H1 (cell line): Measurements from ENCODE around the gene NFIX. TPM values are rescaled to one million over a fixed set of nuclear protein-coding genes. Genes with fewer than 3 reads are reported as not detected.

Experiments
- CTCF ChIA-PET: fragments of 300-600 bp; sonication (Branson Sonifier 250); formaldehyde crosslinking; loops from one replicate; lab custom pipeline; 2021; ENCODE audit not compliant: partially characterized antibody; lab: Charles Lee
- POLR2A ChIA-PET: fragments of 300-600 bp; sonication (Branson Sonifier 250); formaldehyde crosslinking; loops from one replicate; lab custom pipeline; 2021; ENCODE audit warnings: inconsistent platforms; ENCODE audit not compliant: partially characterized antibody; lab: Charles Lee
- DNase-seq, 2 experiments: peaks; one replicate each; pipeline versions ENCODE4 v3.0.0 to v3.0.0-alpha.2; 2010 to 2022; ENCODE audit warnings: low spot score in 2 of 2, low read depth in 1 of 2, mixed read lengths in 1 of 2
- FAIRE-seq: peaks from 2 replicates; lab custom pipeline; 2011; peaks lifted over from hg19 to GRCh38; lab: Jason Lieb, UNC
- H2AFZ ChIP-seq: 2 replicates; pipeline ENCODE4 v1.8.1; 2012; ENCODE audit warnings: low read length, inconsistent platforms
- H2AK5ac ChIP-seq: 2 replicates; pipeline ENCODE4 v1.6.1; 2013; ENCODE audit warnings: low read depth, low read length
- H2BK120ac ChIP-seq: replicated peaks from 2 replicates; pipeline ENCODE3; 2013; ENCODE audit warnings: low read depth, low read length, inconsistent platforms
- H2BK12ac ChIP-seq: 2 replicates; pipeline ENCODE4 v1.6.1; 2013; ENCODE audit warnings: low read depth, low read length
- H2BK15ac ChIP-seq: 2 replicates; pipeline ENCODE4 v1.6.1; 2013; ENCODE audit warnings: low read length
- H2BK20ac ChIP-seq: 2 replicates; pipeline ENCODE4 v1.6.1; 2013; ENCODE audit warnings: low read length
- H2BK5ac ChIP-seq: 2 replicates; pipeline ENCODE4 v1.6.1; 2013; ENCODE audit warnings: low read depth, low read length
- H3K14ac ChIP-seq: 2 replicates; pipeline ENCODE4 v1.6.1; 2013; ENCODE audit warnings: inconsistent platforms; ENCODE audit not compliant: insufficient read length
- H3K18ac ChIP-seq: 2 replicates; pipeline ENCODE4 v1.6.1; 2013; ENCODE audit warnings: low read length; ENCODE audit errors: extremely low read depth
- H3K23ac ChIP-seq: 2 replicates; pipeline ENCODE4 v1.6.1; 2013; ENCODE audit warnings: inconsistent platforms; ENCODE audit not compliant: insufficient read length
- H3K23me2 ChIP-seq: 2 replicates; pipeline ENCODE4 v1.6.1; 2013; ENCODE audit warnings: low read depth, low read length
- H3K27ac ChIP-seq: 2 replicates; pipeline ENCODE4 v1.6.1; 2011; ENCODE audit warnings: low read depth, low read length, inconsistent platforms
- H3K27me3 ChIP-seq, 4 experiments: replicated peaks in 1 of 4; 1 replicate in 1 of 4; 2 replicates in 3 of 4; pipeline versions ENCODE4 v1.6.1 to v1.8.1; 2011 to 2013; ENCODE audit warnings: low read length in 3 of 4, mild to moderate bottlenecking in 3 of 4, inconsistent platforms in 2 of 4, mixed read lengths in 2 of 4, moderate library complexity in 1 of 4; ENCODE audit not compliant: control insufficient read depth in 3 of 4, insufficient read depth in 3 of 4; ENCODE audit errors: extremely low read depth in 1 of 4
- H3K36me3 ChIP-seq, 4 experiments: 2 replicates each; pipeline versions ENCODE4 v1.6.1 to v1.8.1; 2011 to 2013; ENCODE audit warnings: mild to moderate bottlenecking in 4 of 4, low read length in 3 of 4, moderate library complexity in 2 of 4, control low read depth in 1 of 4, inconsistent platforms in 1 of 4; ENCODE audit not compliant: insufficient read depth in 4 of 4, control insufficient read depth in 2 of 4
- H3K4ac ChIP-seq: replicated peaks from 2 replicates; pipeline ENCODE3; 2013; ENCODE audit warnings: low read length, low read depth, mixed read lengths, inconsistent platforms; ENCODE audit not compliant: insufficient read length
- H3K4me1 ChIP-seq, 4 experiments: replicated peaks in 1 of 4; 1 replicate in 1 of 4; 2 replicates in 3 of 4; pipeline versions ENCODE4 v1.6.1 to v1.8.1; 2011 to 2013; ENCODE audit warnings: low read length in 3 of 4, inconsistent platforms in 2 of 4, mixed read lengths in 1 of 4; ENCODE audit not compliant: insufficient read depth in 4 of 4, control insufficient read depth in 3 of 4
- H3K4me2 ChIP-seq, 2 experiments: 2 replicates each; pipeline versions ENCODE4 v1.6.1 to v1.8.1; 2011 to 2013; ENCODE audit warnings: low read depth in 2 of 2, low read length in 2 of 2, control low read depth in 1 of 2, inconsistent platforms in 1 of 2, mild to moderate bottlenecking in 1 of 2; ENCODE audit not compliant: insufficient read depth in 1 of 2
- H3K4me3 ChIP-seq, 4 experiments: fragments of 200-600, 300-600 bp in 1 of 4; sonication (generic), shearing (Covaris generic), sonication (Bioruptor Twin) in 1 of 4; 2 replicates each; pipeline versions ENCODE4 v1.5.1 to v1.8.1; 2011 to 2016; ENCODE audit warnings: low read length in 4 of 4, low read depth in 3 of 4, control low read depth in 2 of 4, inconsistent platforms in 2 of 4, mild to moderate bottlenecking in 2 of 4, mixed read lengths in 1 of 4, moderate library complexity in 1 of 4; ENCODE audit not compliant: insufficient read depth in 2 of 4; ENCODE audit errors: extremely low read depth in 1 of 4
- H3K56ac ChIP-seq: replicated peaks from 2 replicates; pipeline ENCODE3; 2013; ENCODE audit warnings: low read depth, mild to moderate bottlenecking, mixed read lengths, low read length, inconsistent platforms; ENCODE audit not compliant: insufficient read length
- H3K79me1 ChIP-seq: 2 replicates; pipeline ENCODE4 v1.6.1; 2013; ENCODE audit warnings: low read depth, low read length, control low read depth
- H3K79me2 ChIP-seq, 2 experiments: 2 replicates each; pipeline versions ENCODE4 v1.6.1 to v1.8.1; 2012 to 2013; ENCODE audit warnings: low read length in 2 of 2, mild to moderate bottlenecking in 2 of 2, inconsistent platforms in 1 of 2; ENCODE audit not compliant: insufficient read depth in 2 of 2, control insufficient read depth in 1 of 2
- H3K9ac ChIP-seq, 4 experiments: replicated peaks in 1 of 4; 1 replicate in 1 of 4; 2 replicates in 3 of 4; pipeline versions ENCODE4 v1.6.1 to v1.8.1; 2011 to 2013; ENCODE audit warnings: low read depth in 3 of 4, low read length in 3 of 4, control low read depth in 2 of 4, mild to moderate bottlenecking in 2 of 4, moderate library complexity in 2 of 4, inconsistent platforms in 1 of 4; ENCODE audit errors: extremely low read depth in 1 of 4
- H3K9me3 ChIP-seq, 2 experiments: 2 replicates each; pipeline versions ENCODE4 v1.6.1 to v1.8.1; 2012 to 2013; ENCODE audit warnings: mild to moderate bottlenecking in 2 of 2, moderate library complexity in 2 of 2, control low read depth in 1 of 2, inconsistent platforms in 1 of 2, low read depth in 1 of 2, low read length in 1 of 2, mixed read lengths in 1 of 2; ENCODE audit not compliant: insufficient read depth in 2 of 2
- H4K20me1 ChIP-seq, 2 experiments: replicated peaks in 1 of 2; 2 replicates each; pipeline versions ENCODE3 to v1.8.1; 2011 to 2013; ENCODE audit warnings: inconsistent platforms in 2 of 2, low read length in 2 of 2, mild to moderate bottlenecking in 1 of 2; ENCODE audit not compliant: insufficient read depth in 2 of 2, control insufficient read depth in 1 of 2
- H4K5ac ChIP-seq: 2 replicates; pipeline ENCODE4 v1.6.1; 2013; ENCODE audit warnings: low read length, low read depth, mixed read lengths, inconsistent platforms; ENCODE audit not compliant: insufficient read length
- H4K8ac ChIP-seq: 2 replicates; pipeline ENCODE4 v1.8.0; 2013; ENCODE audit warnings: mild to moderate bottlenecking, moderate library complexity, low read length, inconsistent platforms; ENCODE audit not compliant: insufficient read depth; ENCODE audit errors: extremely low read depth
- H4K91ac ChIP-seq: replicated peaks from 2 replicates; pipeline ENCODE3; 2013; ENCODE audit warnings: low read length, mixed read lengths, inconsistent platforms; ENCODE audit not compliant: insufficient read length
- BACH1 ChIP-seq: IDR thresholded peaks from 2 replicates; pipeline ENCODE4 v1.6.1; 2012; ENCODE audit warnings: low read length, improper control_type of control experiment
- BRCA1 ChIP-seq: IDR thresholded peaks from 2 replicates; pipeline ENCODE4 v1.6.1; 2012; ENCODE audit warnings: low read depth, low read length, improper control_type of control experiment
- KDM1A ChIP-seq: fragments of 200-600, 300-600 bp; sonication (generic); IDR thresholded peaks from 2 replicates; pipeline ENCODE4 v1.7.1; 2016; ENCODE audit warnings: mild to moderate bottlenecking, low read length, borderline replicate concordance
- MAX ChIP-seq: IDR thresholded peaks from 2 replicates; pipeline ENCODE4 v1.6.1; 2012; ENCODE audit warnings: inconsistent platforms
- NANOG ChIP-seq: IDR thresholded peaks from 2 replicates; pipeline ENCODE4 v1.6.1; 2011; ENCODE audit warnings: low read length, low read depth, mild to moderate bottlenecking, inconsistent platforms; ENCODE audit not compliant: insufficient read depth, poor library complexity, severe bottlenecking
- POLR2A ChIP-seq, 2 experiments: IDR thresholded peaks; 1 replicate in 1 of 2; 2 replicates in 1 of 2; pipeline ENCODE4 v1.6.1; 2011; ENCODE audit warnings: low read depth in 2 of 2, low read length in 2 of 2, mild to moderate bottlenecking in 2 of 2; ENCODE audit errors: control extremely low read depth in 1 of 2
- SP1 ChIP-seq: IDR thresholded peaks from 2 replicates; pipeline ENCODE4 v1.6.1; 2011; ENCODE audit warnings: low read depth, low read length
- SUZ12 ChIP-seq: fragments of 200-600 bp; sonication (generic); IDR thresholded peaks from 2 replicates; pipeline ENCODE4 v1.6.1; 2012; ENCODE audit warnings: mild to moderate bottlenecking, inconsistent platforms, low read length, moderate library complexity, mixed read lengths
- TAF7 ChIP-seq: optimal IDR thresholded peaks from 2 replicates; pipeline ENCODE3; 2011; ENCODE audit warnings: low read depth, mild to moderate bottlenecking, inconsistent platforms, low read length, moderate library complexity, borderline replicate concordance
- WGBS, 2 experiments: shearing (Covaris generic) in 1 of 2; methylation state at CpG; one replicate each; pipeline versions ENCODE4 v1.1.6 to v1.1.7; 2013 to 2015; ENCODE audit warnings: low lambda C conversion rate in 2 of 2, mixed read lengths in 2 of 2, inconsistent platforms in 1 of 2, low coverage in 1 of 2, missing lambda C conversion rate in 1 of 2; ENCODE audit not compliant: insufficient replicate concordance in 2 of 2, insufficient coverage in 1 of 2, insufficient read length in 1 of 2; ENCODE audit errors: extremely low coverage in 1 of 2, missing lambda C conversion rate in 1 of 2; 5-methylcytosine and 5-hydroxymethylcytosine counted together
- polyA plus RNA-seq, 7 experiments: library from polyadenylated mRNA; depleted of rRNA in 3 of 7; stranded (reverse) in 5 of 7; unstranded in 2 of 7; fragments of >200 nt in 5 of 7; fragments of 200-250 nt in 2 of 7; gene quantifications; 1 replicate in 5 of 7; 2 replicates in 1 of 7; 4 replicates in 1 of 7; pipeline versions ENCODE4 v1.2.1 to v1.2.3, GENCODE V29; 2011 to 2013; ENCODE audit warnings: missing spikeins in 2 of 7, mixed read lengths in 2 of 7
- total RNA-seq: library from RNA; stranded (reverse); fragmentation: NEBNext Ultra II Directional; extraction: Animal tissue kit (Norgen Biotek cat#: 25700); gene quantifications from 2 replicates; pipeline ENCODE4 v1.2.1, GENCODE V29; 2021

The NFIX gene
- total and polyA plus RNA-seq, 2 of the 8 experiments (the other 6 are each of a cell fraction or from before 2014, with no cell fraction given) = 0.03 to 0.20 TPM

- DNase-seq (no peak), FAIRE-seq (no peak)
- Histone ChIP-seq H3K79me1 (no peaks in the 10 kb centered on the region), H3K56ac (no peak overlapping the region), H3K4me1 (peaks cover 5 to 34% (median 22%) of the 10 kb centered on the region in 4 experiments), H4K5ac (no peak overlapping the region), H3K4me2 (peak overlapping the region; percentile 59 to 77; a peak in 3 of 4 replicates), H3K4ac (no peak overlapping the region), H3K36me3 (peaks cover 0 to 5% (median 0%) of the 10 kb centered on the region in 4 experiments; a peak in 1 of 8 replicates), H3K23ac (no peak overlapping the region), H2BK20ac (no peak overlapping the region), H2BK5ac (no peak overlapping the region), H3K18ac (peak overlapping the region; percentile 32; the same call in 1 of the 2 replicates), H3K9ac (no peak overlapping the region), H3K9me3 (peaks cover 0 to 8% of the 10 kb centered on the region in 2 experiments; a peak in 2 of 4 replicates), H3K79me2 (no peaks in the 10 kb centered on the region), H2BK12ac (peak overlapping the region; percentile 87; the same call in 1 of the 2 replicates), H2AFZ (no peak overlapping the region), H2BK120ac (no peak overlapping the region), H3K4me3 (0 out of 8 replicates have a peak overlapping the region, but pooled peaks of 1 of the 4 experiments have one; percentile 47), H2AK5ac (peak overlapping the region; percentile 78), H3K14ac (no peak overlapping the region), H3K27me3 (peaks cover 67 to 98% (median 93%) of the 10 kb centered on the region in 4 experiments), H4K91ac (peak overlapping the region; percentile 44), H3K23me2 (peaks cover 2% of the 10 kb centered on the region; the same call in 1 of the 2 replicates), H3K27ac (no peak overlapping the region), H2BK15ac (0 out of 2 replicates have a peak overlapping the region, but pooled peaks have one; percentile 88), H4K20me1 (peaks cover 2 to 19% of the 10 kb centered on the region in 2 experiments), H4K8ac (no peak overlapping the region)
- CTCF ChIA-PET = interaction anchor here (0.6 to 12.9 kb wide), 13 partner anchors 9 to 85 kb away, joined by 3 to 175 read pairs (median 7); no protein-coding TSS in a partner anchor
- TF ChIP-seq BRCA1 (no peak), MAX (no peak), TAF7 (no peak), KDM1A (no peak), POLR2A (IDR thresholded peaks at IDR 0.05; ENCODE audit: control extremely low read depth in 1 of 2, low read depth in 2 of 2, low read length in 2 of 2) (no peak), SUZ12 (no peak), SP1 (no peak), BACH1 (no peak), NANOG (no peak)
- 69% methylated on average over 28 of the region's 28 CpGs; no CpG with 5 or more reads in 1 of the 2 experiments for WGBS, 2 experiments
- POLR2A ChIA-PET = interaction anchor here (0.9 to 2.6 kb wide), 3 partner anchors 13 to 155 kb away, joined by 3 to 16 read pairs (median 7); no protein-coding TSS in a partner anchor
Measured at GRCh38 chr19:13008926-13009787, 13.9 kb downstream of the NFIX start.
